HL-60/S4 treated with retinoic acid at 250 ng/mL for 4 days and 3 days (cell line): ENCODE data around the gene HINFP.
"Not testable (repeated sequence)": the region's sequence is repeated elsewhere in the genome, so short reads cannot be mapped to it uniquely, and the experiment has no call there.

Experiments
- in situ Hi-C: fragments of 300-500 bp; cut with MboI; formaldehyde crosslinking; loops from 2 replicates; pipeline ENCODE4 v1.7.0; 2022; ENCODE audit warnings: low sequenced_read_pairs

HINFP gene

DNA sequence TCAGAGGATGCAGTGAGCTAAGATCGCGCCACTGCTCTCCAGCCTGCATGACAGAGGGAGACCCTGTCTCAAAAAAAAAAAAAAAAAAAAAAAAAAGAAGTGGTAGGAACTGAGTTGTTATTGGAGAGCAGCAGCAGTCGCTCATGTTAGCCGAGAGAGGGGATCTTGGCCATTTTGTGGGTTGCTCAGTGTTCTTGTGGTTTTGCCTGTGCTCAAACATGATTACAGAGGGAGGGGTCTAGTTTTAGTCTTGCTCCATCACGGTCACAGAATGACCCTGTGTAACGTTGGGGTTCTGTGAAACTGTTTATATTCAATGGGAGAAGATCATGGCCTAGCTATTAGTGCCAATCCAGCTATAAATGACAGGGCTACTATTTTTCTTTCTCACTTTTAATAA is 21.7 kb upstream of the HINFP start:
- in situ Hi-C loops = no loop called here

DNA sequence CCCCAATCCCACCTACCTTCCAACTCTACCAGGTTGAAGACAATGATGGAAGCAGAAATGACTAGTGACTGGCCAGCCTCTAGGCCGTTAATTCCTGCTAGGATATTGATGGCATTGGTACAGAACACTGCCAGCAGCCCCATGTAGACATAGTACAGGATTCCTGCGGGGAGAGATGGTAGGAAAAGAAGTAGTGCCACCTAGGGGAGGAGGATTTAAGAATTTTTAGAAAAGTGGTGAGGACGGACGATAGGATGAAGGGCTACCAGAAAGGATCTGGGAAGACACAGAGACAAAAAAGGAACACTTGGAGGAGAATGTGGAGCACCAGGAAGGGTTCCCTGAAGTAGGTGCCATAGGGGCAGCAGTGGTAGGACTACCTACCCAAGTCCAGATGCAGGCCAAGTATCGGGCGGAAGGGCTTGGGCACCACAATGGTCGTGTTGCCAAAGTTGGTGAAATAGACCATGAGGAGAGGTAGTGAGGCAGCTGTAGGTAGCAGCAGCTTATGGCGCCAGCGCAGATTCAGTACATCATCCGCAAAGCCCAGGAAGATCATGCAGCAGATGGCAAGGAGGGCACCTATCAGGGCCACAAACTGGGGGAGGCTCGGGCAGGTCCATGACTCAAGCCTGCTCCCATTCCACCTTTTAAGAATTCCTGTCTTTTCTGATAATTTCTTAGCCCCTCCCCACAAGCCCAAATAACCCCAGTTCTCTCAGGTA is 21.0 kb upstream of the HINFP start:
- in situ Hi-C loops = no loop called here

DNA sequence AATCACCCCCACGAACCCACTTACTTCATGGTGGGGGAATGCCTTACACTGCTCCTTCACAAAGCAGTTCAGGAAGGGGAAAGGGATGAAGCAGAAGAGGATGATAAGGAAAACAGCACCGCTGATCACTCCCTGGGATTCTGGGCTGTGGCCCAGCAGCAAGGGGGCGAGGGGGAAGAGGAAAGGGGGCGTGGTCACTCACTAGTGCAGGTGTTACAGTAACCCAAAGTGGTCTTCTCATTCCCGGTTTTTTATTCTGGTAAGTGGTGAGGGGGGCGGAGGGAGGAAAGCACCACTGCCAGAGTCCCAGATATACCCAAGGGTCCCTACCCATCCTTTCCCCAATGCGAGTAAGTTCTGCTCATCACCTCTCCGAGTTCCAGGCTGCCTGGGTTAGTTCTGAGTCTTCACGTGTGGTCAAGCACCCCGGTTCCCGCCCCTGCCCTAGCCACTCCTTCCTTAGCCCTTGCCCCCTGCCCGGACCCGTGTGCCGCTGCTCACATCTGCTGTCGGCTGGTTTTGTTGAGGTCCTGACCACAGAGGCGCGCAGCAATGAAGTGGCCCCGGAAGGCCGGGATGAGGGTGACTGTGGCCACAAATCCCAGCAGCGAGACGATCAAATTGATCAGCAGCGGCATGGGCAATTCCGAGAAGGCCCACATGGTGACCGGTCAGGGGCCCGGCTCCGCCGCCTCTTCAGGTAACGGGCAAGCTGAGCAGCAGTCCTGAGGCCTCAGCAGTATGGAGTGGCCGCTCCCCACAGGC is 20.2 kb upstream of the HINFP start:
- in situ Hi-C loops = no loop called here

DNA sequence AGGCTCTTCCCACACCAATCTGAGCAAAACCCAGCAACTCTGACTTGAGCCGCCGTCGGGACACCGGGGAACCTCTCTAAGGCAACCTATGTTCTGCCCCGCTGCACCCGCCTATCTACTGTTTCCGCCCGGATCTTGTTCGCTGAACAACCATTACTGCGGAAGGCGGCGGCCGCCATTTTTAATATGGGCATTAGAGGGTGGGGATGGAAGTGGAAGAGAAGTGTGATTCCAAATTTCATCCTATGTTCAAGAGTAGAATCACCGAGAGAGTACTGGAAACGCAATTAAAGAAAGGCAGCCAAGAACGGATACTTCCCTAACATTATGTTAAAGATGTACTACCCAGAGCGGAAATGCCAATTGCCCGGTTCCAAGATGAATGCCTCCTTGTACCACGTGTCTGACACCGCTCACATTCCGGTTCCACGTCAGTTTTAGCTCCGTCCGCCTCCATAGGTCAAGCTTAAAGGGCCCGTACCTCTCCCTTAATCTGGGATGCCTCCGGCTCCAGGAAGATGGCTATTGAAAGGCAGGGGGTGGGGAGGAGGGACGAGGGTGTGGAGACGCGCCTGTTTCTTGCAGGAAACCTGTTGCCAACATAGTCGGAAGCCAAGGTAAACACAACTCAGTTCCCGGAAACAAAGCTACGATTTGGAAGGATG is 19.5 kb upstream of the HINFP start, which contains the start of gene DPAGT1:
Gene DPAGT1, minus strand, starts transcription at position 95 of the 665 bp plus-strand sequence. CDS start 198 bp downstream, outside the sequence.
- in situ Hi-C loops = no loop called here

DNA sequence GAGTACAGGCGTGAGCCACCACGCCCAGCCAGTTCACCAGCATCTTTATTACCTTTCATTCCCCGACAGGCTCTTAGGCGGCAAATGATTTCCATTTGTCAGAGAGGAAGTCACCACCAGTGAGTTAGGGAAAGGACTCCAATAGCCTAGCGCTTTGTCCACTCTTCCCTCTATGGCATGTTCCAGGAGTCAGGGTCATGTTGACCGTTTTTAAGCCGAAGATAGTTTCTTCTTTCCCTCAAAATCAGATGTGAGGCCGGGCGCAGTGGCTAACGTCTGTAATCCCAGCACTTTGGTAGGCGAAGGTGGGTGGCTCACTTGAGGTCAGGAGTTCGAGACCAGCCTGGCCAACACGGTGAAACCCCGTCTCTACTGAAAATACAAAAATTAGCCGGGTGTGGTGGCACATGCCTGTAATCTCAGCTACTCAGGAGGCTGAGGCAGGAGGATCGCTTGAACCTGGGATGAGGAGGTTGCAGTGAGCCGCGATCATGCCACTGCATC is 18.2 kb upstream of the HINFP start:
- in situ Hi-C loops = not testable (repeated sequence)

DNA sequence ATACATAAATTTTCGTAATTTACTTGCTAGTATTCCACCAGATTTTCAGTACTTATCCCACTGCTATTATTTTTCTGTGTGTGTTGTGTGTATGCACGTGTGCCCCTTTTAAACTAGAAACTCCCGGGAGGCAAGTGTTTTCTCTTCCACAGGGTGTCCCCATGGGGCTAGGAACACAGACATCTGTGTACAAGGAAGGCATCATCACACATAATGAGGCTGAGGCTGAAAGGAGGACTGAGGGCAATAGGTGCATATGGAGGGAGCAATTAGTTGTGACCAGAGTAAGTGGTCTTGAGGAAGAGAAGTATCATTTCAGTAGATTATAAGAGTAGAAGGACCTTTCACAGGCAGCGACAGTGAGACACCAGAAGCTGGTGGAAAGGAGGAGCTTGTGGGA is 17.6 kb upstream of the HINFP start:
- in situ Hi-C loops = no loop called here

DNA sequence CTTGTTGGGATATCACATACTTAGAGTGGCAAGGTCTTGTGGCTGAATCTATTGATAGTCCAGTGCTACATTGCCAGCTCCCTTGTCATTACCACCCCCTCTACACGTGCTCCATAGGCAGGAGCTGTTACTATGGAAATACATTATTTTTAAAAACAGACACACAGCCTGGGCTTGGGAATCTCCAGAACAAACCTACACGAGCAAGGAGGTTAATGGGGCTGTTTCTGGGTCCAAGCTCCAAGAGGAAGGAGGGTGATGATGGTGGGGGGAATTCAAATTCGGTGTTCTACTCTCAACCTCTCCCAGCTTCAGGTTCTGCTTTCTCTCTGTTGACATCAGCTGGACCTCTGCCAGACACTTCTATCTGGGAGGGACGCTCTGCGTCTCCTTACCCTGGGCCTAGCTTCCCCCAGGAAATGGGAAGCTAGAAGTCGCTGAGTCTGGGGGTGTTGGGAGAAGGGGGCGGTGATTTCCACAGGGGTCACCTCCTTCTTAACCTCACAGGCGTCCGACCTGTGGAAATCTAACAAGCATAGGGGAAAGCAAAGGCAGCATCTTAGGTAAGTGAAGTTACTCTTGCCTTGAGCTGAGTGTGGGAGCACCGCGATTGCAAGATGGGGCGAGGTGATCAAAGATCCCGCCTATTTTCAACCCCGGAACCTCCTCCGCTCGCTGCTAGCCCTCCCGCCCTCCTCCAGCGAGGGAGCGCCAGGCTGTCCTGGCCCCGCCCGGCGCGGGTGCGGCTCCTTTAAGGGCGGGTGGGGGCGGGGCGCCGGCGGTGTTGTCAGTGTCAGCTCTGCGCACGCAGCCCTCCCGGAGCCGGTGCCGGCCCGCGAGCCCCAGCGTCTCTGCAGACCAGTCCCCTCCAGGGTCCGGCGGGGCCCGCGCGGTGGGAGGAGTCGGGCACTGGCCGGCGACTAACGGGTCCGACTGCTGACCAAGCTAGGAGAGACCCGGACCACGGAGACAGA is 14.5 kb upstream of the HINFP start, which contains the start of gene C2CD2L:
Gene C2CD2L, plus strand, starts transcription at position 781 of the 974 bp plus-strand sequence. CDS start 398 bp downstream, outside the sequence.
- in situ Hi-C loops = no loop called here

DNA sequence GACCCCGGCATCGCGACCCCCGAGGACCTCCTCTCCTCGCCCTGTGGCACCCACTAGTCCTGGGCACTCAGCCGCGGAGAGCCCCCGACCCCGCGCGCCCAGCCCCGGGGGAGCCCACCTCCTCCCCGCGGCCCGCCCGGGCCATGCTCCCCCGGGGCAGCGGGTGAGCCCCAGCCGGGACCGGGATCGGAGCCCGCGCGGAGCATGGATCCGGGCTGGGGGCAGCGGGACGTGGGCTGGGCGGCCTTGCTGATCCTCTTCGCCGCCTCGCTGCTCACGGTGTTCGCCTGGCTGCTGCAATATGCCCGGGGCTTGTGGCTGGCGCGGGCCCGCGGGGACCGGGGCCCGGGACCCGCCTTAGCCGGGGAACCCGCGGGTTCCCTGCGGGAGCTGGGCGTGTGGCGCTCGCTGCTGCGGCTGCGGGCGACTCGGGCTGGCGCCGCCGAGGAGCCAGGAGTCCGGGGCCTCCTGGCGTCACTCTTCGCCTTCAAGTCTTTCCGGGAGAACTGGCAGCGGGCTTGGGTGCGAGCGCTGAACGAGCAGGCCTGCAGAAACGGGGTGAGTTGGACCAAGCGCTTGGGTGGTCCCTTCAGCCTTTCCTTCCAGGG is 13.7 kb upstream of the HINFP start:
- in situ Hi-C loops = no loop called here

DNA sequence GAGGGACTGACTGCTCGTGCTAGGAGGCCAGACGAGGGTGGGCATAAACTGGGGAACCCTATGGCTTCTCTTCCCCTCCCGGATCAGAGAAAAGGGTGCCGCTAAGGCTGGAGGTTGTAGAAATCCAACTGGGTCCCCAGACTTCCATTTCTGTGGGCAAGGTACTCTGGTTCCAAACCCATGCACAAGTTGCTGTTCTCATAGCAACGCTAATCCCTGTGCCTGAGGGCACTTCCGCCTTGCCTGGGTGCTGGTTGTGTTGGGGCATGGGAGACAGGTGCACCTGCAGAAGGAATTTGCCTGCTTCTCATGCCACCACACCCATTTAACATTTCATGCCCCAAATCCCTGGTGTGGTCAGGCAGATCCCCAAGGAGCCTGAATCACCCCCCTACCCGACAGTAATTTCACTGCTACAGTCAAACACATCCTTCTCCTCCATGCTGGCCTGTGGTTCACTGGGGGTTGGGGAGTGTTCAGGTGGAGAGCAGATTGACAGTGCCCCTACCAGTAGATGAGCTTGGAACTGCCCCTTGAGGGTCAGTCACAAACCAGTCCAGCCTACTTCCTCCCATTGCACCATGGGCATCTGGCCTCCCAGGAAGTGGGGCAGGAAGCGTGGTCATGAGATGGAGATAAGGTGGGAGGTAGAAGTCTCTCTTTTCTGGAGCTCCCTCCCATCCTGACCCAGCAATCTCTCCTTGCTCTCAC is 13.1 kb upstream of the HINFP start:
- in situ Hi-C loops = no loop called here

DNA sequence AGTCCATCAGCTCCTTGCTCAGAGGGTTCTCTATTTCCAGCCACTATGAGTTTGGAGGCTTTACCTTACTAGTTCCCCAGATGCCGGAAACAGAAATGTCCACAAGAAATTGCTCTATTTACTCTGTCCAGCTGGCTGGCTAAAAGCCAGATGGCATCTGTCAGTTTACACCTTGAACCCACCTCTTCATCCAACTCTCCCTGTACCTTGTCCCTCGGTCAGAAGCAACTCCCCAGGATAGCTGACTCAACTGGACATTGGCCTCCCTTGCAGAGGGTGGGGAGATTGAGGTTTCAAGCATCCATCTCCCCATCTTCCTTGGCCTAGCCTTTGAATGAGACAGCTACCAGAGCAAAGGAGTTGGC is 12.5 kb upstream of the HINFP start:
- in situ Hi-C loops = no loop called here

DNA sequence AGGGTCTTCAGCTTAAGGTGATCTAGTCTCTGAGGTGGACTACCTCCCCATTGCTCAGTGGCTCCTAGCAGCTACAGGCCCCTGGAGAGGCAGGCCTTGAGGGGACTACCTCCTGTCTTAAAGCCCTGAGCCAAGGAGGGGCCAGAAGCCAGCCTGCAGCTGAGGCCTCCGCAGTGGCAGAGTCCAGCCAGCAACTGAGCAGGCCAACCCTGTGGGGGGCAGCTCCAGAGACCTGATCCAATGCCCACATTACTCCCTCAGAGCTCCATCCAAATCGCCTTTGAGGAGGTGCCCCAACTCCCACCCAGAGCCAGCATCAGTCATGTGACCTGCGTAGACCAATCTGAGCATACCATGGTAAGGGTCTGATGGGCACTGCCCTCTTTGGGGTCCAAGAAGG is 11.5 kb upstream of the HINFP start:
- in situ Hi-C loops = no loop called here

DNA sequence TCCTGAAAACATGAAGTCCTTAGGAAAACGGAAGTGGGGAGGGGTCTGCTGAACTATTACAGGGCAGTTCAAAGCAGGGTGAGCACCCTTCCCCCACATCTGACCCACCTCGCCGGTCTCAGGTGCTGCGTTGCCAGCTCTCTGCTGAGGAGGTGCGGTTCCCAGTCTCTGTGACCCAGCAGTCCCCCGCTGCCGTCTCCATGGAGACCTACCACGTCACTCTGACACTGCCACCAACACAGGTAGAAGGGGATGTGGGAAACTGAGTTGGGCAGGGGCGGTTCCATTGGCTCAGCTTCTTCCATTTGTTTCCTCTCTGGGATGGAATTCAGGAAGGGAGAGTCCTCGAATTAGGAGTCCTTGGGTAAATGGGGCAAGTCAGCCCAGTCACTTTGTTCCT is 10.9 kb upstream of the HINFP start:
- in situ Hi-C loops = no loop called here

DNA sequence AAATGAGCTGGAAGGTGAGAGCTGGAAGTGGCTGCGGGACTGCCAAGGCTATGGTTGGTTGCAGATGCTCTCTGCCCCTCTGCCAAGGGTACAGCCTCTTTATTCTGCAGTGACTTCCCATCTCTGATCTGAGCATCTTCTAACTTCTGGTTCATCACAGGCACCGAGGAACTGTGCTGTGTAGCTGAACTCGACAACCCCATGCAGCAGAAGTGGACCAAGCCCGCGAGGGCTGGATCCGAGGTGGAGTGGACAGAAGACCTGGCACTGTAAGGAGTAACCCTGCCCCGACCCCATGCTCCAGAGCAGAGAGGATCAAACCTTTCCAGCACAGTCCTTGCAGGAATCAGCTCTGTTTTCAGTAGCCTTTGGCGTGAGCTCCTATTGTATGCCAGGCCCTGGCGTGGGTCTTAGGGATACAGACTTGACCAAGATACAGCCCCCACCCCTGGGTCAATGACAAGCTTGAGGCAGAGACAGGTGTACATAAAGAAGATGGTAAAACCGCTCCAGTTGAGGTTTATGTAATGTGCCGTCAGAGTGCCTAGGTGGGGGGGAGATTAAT is 9.9 kb upstream of the HINFP start:
- in situ Hi-C loops = no loop called here

DNA sequence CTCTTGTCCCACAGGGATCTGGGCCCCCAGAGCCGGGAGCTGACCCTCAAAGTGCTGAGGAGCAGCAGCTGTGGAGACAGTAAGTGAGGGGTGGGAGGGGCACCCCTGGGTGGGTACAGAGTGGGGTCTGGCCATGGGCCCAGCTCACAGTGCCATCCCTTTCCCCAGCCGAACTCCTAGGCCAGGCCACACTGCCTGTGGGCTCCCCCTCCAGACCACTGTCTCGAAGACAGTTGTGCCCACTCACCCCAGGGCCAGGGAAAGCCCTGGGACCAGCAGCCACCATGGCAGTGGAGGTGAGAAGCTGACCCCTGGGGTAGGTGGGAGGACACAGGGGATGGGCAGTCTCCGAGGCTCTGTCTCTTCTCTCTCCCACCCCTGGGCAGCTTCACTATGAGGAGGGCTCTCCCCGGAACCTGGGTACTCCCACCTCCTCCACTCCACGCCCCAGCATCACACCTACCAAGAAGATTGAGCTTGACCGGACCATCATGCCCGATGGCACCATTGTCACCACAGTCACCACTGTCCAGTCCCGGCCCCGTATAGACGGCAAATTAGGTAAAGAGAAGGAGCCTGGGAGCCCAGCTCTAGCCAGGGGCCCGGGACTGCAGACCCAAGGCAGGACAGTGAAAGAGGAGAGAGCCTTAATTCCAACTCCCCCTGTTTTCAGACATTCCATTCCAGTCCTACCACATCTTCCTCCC is 8.9 kb upstream of the HINFP start:
- in situ Hi-C loops = no loop called here

DNA sequence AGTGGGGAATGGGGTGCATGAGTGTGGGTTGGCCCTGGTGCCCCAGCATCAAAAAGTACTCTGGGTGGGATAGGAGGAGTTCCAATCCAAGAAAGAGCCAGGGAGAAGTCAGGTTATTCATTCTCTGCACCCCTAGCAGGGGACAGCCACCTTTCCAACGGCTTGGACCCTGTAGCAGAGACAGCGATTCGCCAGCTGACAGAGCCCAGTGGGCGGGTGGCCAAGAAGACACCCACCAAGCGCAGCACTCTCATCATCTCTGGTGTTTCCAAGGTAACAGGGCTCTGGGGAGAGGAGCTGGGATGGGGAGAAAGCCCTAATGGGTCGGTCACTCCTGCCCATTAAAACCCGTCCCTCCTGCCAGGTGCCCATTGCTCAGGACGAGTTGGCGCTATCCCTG is 7.7 kb upstream of the HINFP start:
- in situ Hi-C loops = no loop called here

DNA sequence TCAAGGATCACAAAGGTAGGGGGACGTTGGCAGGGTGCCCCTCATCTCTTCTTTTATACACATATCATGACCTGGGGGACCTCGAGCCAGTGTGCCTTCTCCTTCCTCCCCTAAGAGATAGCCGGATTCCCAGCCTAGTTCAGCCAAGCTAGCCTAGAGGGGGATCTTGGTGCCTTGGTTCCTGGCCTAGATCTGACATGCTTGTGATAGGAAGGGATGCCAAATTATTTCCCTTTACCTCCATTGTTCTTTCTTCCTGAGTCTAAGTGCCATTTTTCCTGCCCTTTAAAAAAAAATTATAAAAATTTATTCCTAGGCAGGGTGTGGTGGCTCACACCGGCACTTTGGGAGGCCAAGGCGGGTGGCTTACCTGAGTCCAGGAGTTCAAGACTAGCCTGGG is 7.0 kb upstream of the HINFP start:
- in situ Hi-C loops = no loop called here

DNA sequence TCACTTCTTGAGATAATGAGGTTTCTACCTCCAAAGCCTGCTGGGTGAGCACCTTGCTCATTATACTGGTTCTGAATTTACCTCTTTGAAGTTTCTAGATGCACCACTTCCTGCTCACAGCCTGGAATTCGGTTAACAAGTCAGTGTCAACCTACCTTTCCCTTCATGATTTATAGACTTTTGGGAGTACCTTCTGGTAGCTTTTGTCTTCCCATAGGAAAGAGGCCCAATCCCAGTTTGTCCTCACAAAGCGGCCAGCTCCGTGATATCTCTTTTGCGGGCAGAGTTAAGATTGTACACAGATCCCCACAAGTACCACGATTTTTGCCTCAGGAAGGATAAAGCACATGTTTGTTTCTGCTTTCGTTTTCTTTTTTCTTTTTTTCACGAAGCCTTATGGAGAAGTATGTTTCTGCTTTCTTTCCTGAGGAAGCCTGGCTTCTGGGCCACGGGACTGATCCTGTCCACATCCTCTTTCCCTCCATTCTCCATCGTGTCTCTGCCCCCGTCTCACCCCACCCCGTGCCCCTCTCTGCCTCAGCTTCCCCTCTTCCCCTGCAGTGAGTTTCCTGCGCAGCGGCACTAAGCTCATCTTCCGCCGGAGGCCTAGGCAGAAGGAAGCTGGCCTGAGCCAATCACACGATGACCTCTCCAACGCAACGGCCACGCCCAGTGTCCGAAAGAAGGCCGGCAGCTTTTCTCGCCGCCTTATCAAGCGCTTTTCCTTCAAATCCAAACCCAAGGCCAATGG is 5.7 kb upstream of the HINFP start:
- in situ Hi-C loops = no loop called here

DNA sequence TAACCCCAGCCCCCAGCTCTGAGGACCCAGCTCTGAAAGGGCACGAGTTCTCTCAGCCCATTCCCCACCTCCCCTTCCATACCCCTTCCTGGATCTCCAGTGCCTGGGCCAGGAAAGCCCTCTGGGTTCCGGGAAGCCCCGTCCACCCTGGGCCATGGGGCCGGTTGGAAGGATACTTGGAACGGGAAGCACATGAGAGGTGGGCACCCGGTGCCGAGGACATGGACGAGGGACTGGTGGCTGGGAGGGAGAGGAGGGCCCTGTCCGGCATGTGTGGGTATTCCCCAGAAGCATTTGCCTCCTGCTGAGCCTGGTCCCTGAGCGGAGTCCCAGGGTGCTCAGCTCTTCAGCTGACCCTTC is 5.2 kb upstream of the HINFP start:
- in situ Hi-C loops = no loop called here
